PC-3 (cell line): ENCODE results near the gene CS. TPM values are rescaled to one million over a fixed set of nuclear protein-coding genes. Genes with fewer than 3 reads are reported as not detected.

Experiments used
- ATAC-seq: fragments of 200-7000 bp; cut with Tn5 transposase; 2 replicates; pipeline ENCODE4 v1.9.1; 2020; ENCODE audit warnings: mild to moderate bottlenecking, moderate library complexity
- BruUV-seq: library from RNA; stranded (reverse); fragments of 400-500 nt; replicated peaks from 2 replicates; lab custom pipeline; 2021; lab: Mats Ljungman, UMichigan
- CTCF ChIA-PET: fragments of 300-600 bp; sonication (Branson Sonifier 250); formaldehyde crosslinking; loops from one replicate; lab custom pipeline; 2022; ENCODE audit warnings: antibody characterized with exemption; lab: Charles Lee
- POLR2A ChIA-PET: fragments of 300-600 bp; sonication (Branson Sonifier 250); formaldehyde crosslinking; loops from one replicate; lab custom pipeline; 2022; ENCODE audit warnings: antibody characterized with exemption; ENCODE audit not compliant: unreplicated experiment; lab: Charles Lee
- DNase-seq: peaks from one replicate; pipeline ENCODE4 v3.0.0-alpha.2; 2015
- H2AFZ ChIP-seq: fragments of 300-600 bp; sonication (generic); 2 replicates; pipeline ENCODE4 v1.6.0; 2016; ENCODE audit warnings: antibody characterized with exemption, low read length
- H3F3A ChIP-seq: fragments of 300-600 bp; sonication (generic); one replicate; pipeline ENCODE4 v1.6.0; 2017; ENCODE audit warnings: antibody characterized with exemption, low read length, control low read depth, mild to moderate bottlenecking; ENCODE audit not compliant: unreplicated experiment
- H3K27ac ChIP-seq: fragments of 300-600 bp; sonication (generic); 2 replicates; pipeline ENCODE4 v1.5.1; 2016; ENCODE audit warnings: mild to moderate bottlenecking, low read length
- H3K27me3 ChIP-seq: fragments of 300-600 bp; sonication (generic); 2 replicates; pipeline ENCODE4 v1.6.1; 2016; ENCODE audit warnings: low read length, mixed read lengths
- H3K36me3 ChIP-seq: fragments of 300-600 bp; sonication (generic); 2 replicates; pipeline ENCODE4 v1.6.1; 2016; ENCODE audit warnings: low read depth, mixed run types, low read length, mixed read lengths
- H3K4me1 ChIP-seq: fragments of 300-600 bp; sonication (generic); 2 replicates; pipeline ENCODE4 v1.5.1; 2016; ENCODE audit warnings: low read length; ENCODE audit not compliant: insufficient read depth
- H3K4me2 ChIP-seq: fragments of 300-600 bp; sonication (generic); 2 replicates; pipeline ENCODE4 v1.6.0; 2016; ENCODE audit warnings: low read length
- H3K4me3 ChIP-seq: fragments of 300-600 bp; sonication (generic); 2 replicates; pipeline ENCODE4 v1.5.1; 2016; ENCODE audit warnings: mild to moderate bottlenecking, low read length, mixed read lengths
- H3K79me2 ChIP-seq: fragments of 300-600 bp; sonication (generic); 2 replicates; pipeline ENCODE4 v1.6.1; 2017; ENCODE audit warnings: low read length, mixed read lengths
- H3K9ac ChIP-seq: fragments of 300-600 bp; sonication (generic); 2 replicates; pipeline ENCODE4 v1.6.0; 2016; ENCODE audit warnings: mild to moderate bottlenecking, low read length
- H3K9me2 ChIP-seq: fragments of 300-600 bp; sonication (generic); replicated peaks from 2 replicates; pipeline ENCODE4 v1.6.1; 2016; ENCODE audit warnings: mixed run types, low read length, mixed read lengths
- H3K9me3 ChIP-seq: fragments of 300-600 bp; sonication (generic); 2 replicates; pipeline ENCODE4 v1.6.1; 2016; ENCODE audit warnings: low read length, mixed read lengths
- H4K20me1 ChIP-seq: fragments of 300-600 bp; sonication (generic); 2 replicates; pipeline ENCODE4 v1.6.1; 2016; ENCODE audit warnings: low read length, mixed read lengths
- CTCF ChIP-seq: fragments of 300-600 bp; sonication (generic); conservative IDR thresholded peaks from 2 replicates; pipeline ENCODE4 v1.5.1; 2017; ENCODE audit warnings: antibody characterized with exemption, low read depth, mild to moderate bottlenecking, low read length
- EZH2 ChIP-seq: fragments of 300-600 bp; sonication (generic); IDR thresholded peaks from one replicate; pipeline ENCODE4 v1.6.1; 2017; ENCODE audit warnings: antibody characterized with exemption, mild to moderate bottlenecking, low read length; ENCODE audit not compliant: unreplicated experiment
- EZH2phosphoT487 ChIP-seq: fragments of 300-600 bp; sonication (generic); IDR thresholded peaks from 2 replicates; pipeline ENCODE4 v1.6.1; 2018; ENCODE audit warnings: mild to moderate bottlenecking, antibody characterized with exemption, low read length, borderline replicate concordance
- intact Hi-C: fragments of 100-400 bp; cut with micrococcal nuclease; formaldehyde crosslinking; loops from 2 replicates; pipeline ENCODE4 v1.9.0; 2023
- total RNA-seq: library from RNA; depleted of rRNA; stranded (reverse); fragments of >200 nt; gene quantifications from 2 replicates; pipeline ENCODE4 v1.2.3, GENCODE V29; 2014

Gene CS
- total RNA-seq, 1 experiment from 2014 or later = 182 TPM

- no TSS peak for BruUV-seq
- no peak for ATAC-seq
- Histone ChIP-seq H3K9ac (no peak overlapping the region), H3K9me2 (no peaks in the 10 kb centered on the region), H3K36me3 (no peaks in the 10 kb centered on the region), H3K4me3 (no peak overlapping the region), H3F3A (no peaks in the 10 kb centered on the region), H3K27me3 (no peaks in the 10 kb centered on the region), H3K4me2 (no peak overlapping the region), H3K9me3 (no peaks in the 10 kb centered on the region), H4K20me1 (no peaks in the 10 kb centered on the region), H2AFZ (no peak overlapping the region), H3K27ac (no peak overlapping the region), H3K4me1 (peaks cover under 1% of the 10 kb centered on the region; the same call in 1 of the 2 replicates), H3K79me2 (peaks cover 2% of the 10 kb centered on the region)
- DNase-seq = no peak
- ChIA-PET POLR2A (no interaction called here), CTCF (no interaction called here)
- intact Hi-C loops = no loop called here
- TF ChIP-seq CTCF (no peak), EZH2 (no peak), EZH2phosphoT487 (no peak)
Observed at GRCh38 chr12:56230432-56231183, 69.5 kb downstream of the CS start.

- Histone ChIP-seq H2AFZ (no peak within 1 kb of the TSS), H3F3A (no peaks in the 10 kb centered on the region), H3K4me1 (peaks cover 7% of the 10 kb centered on the region), H3K9me3 (no peaks in the 10 kb centered on the region), H3K36me3 (no peaks in the 10 kb centered on the region), H3K27me3 (no peaks in the 10 kb centered on the region), H3K9ac (no peak within 1 kb of the TSS), H3K9me2 (no peaks in the 10 kb centered on the region), H4K20me1 (no peaks in the 10 kb centered on the region), H3K4me2 (no peak within 1 kb of the TSS), H3K27ac (no peak within 1 kb of the TSS), H3K4me3 (no peak within 1 kb of the TSS), H3K79me2 (peaks cover 9% of the 10 kb centered on the region)
- no TSS peak for BruUV-seq
- intact Hi-C loops = no loop called here
- ChIA-PET POLR2A (no interaction called here), CTCF (interaction anchor here (0.6 kb wide), 1 partner anchor 18 kb away, joined by 3 read pairs; no protein-coding TSS in a partner anchor)
- no peak for ATAC-seq
- no peak for DNase-seq
- TF ChIP-seq EZH2phosphoT487 (no peak), EZH2 (no peak), CTCF (no peak)
Observed at GRCh38 chr12:56229916-56230431, 70.2 kb downstream of the CS start, which contains the start of gene SLC39A5. TSS of gene SLC39A5 (plus strand) at chr12:56230051. CDS start at chr12:56231275, 1,224 bp downstream.

- H3K9ac ChIP-seq = no peak overlapping the region
- no peak overlapping the region for H3K4me2 ChIP-seq
- DNase-seq (no peak), ATAC-seq (no peak)
- intact Hi-C loops = no loop called here
- no peaks in the 10 kb centered on the region for H3K36me3 ChIP-seq
- ChIA-PET POLR2A (no interaction called here), CTCF (no interaction called here)
- peaks cover 16% of the 10 kb centered on the region for H3K79me2 ChIP-seq
- no peaks in the 10 kb centered on the region for H3K9me2 ChIP-seq
- H3K27ac ChIP-seq = no peak overlapping the region
- peaks cover 10% of the 10 kb centered on the region for H3K4me1 ChIP-seq
- TF ChIP-seq CTCF (no peak), EZH2 (no peak), EZH2phosphoT487 (no peak)
- H3K4me3 ChIP-seq = no peak overlapping the region
- BruUV-seq = no TSS peak
- no peak overlapping the region for H2AFZ ChIP-seq
- H3F3A ChIP-seq = no peaks in the 10 kb centered on the region
- H3K9me3 ChIP-seq = no peaks in the 10 kb centered on the region
- H3K27me3 ChIP-seq = no peaks in the 10 kb centered on the region
- H4K20me1 ChIP-seq = no peaks in the 10 kb centered on the region
Observed at GRCh38 chr12:56229082-56229481, 71.0 kb downstream of the CS start.
